ENCODE results near the gene RMDN3. TPM values are rescaled to one million over a fixed set of nuclear protein-coding genes. Genes with fewer than 3 reads are reported as not detected.
A peak's percentile ranks its signal among the peaks of the same experiment; 100 is the strongest.

RMDN3 gene
- total and polyA plus RNA-seq, 3 donors from 2014 or later = 31.5 to 37.3 (median 33.1) TPM

GRCh38 chr15:40766906-40767837 lies 12.1 kb upstream of the RMDN3 start:
- TF ChIP-seq POLR2A (IDR thresholded peaks at IDR 0.05) (no peak), CTCF (IDR thresholded peaks at IDR 0.05) (no peak)
- Histone ChIP-seq H3K4me1 (peaks cover 19% of the 10 kb centered on the region), H3K4me3 (no peak overlapping the region), H3K9me3 (no peaks in the 10 kb centered on the region), H3K27me3 (no peaks in the 10 kb centered on the region), H3K36me3 (ENCODE audit: low read depth, missing control alignments) (no peaks in the 10 kb centered on the region), H3K27ac (no peak overlapping the region)
- intact Hi-C loops (cut with DNase I; ENCODE audit: low total_unique reads) = no loop called here
- no peak for DNase-seq
- 80 to 83% methylated on average over 20 to 32 of the region's 32 CpGs for WGBS, 2 donors

- H3K4me3 ChIP-seq = no peak overlapping the region
- H3K27ac ChIP-seq = peak overlapping the region in 1 of 2 donors; percentile 42
- peaks cover 19% of the 10 kb centered on the region for H3K4me1 ChIP-seq
- TF ChIP-seq POLR2A (IDR thresholded peaks at IDR 0.05) (no peak), CTCF (IDR thresholded peaks at IDR 0.05) (no peak)
- H3K36me3 ChIP-seq (ENCODE audit: low read depth, missing control alignments) = no peaks in the 10 kb centered on the region
- intact Hi-C loops (cut with DNase I; ENCODE audit: low total_unique reads) = no loop called here
- DNase-seq = no peak
- no peaks in the 10 kb centered on the region for H3K27me3 ChIP-seq
- 62 to 71% methylated on average over 6 to 7 of the region's 7 CpGs for WGBS, 2 donors
- H3K9me3 ChIP-seq = no peaks in the 10 kb centered on the region
These were observed 11.3 kb upstream of the RMDN3 start for GRCh38 chr15:40766194-40766815.

- Histone ChIP-seq H3K4me3 (peak overlapping the region; percentile 50 to 61), H3K27ac (peak overlapping the region; percentile 64 to 83), H3K4me1 (peaks cover 19% of the 10 kb centered on the region), H3K9me3 (no peaks in the 10 kb centered on the region), H3K27me3 (no peaks in the 10 kb centered on the region), H3K36me3 (ENCODE audit: low read depth, missing control alignments) (no peaks in the 10 kb centered on the region)
- 13 to 25% methylated on average over 8 of the region's 8 CpGs for WGBS, 2 donors
- intact Hi-C loops (cut with DNase I; ENCODE audit: low total_unique reads) = no loop called here
- TF ChIP-seq POLR2A (IDR thresholded peaks at IDR 0.05) (no peak), CTCF (IDR thresholded peaks at IDR 0.05) (no peak)
- no peak for DNase-seq
These were observed 9.6 kb upstream of the RMDN3 start for GRCh38 chr15:40764629-40765103.

- 0 to 1% methylated on average over 15 to 65 of the region's 75 CpGs for WGBS, 2 donors
- Histone ChIP-seq H3K27me3 (no peaks in the 10 kb centered on the region), H3K9me3 (no peaks in the 10 kb centered on the region), H3K27ac (peak within 1 kb of the TSS; percentile 64 to 83), H3K4me3 (peak within 1 kb of the TSS; percentile 50 to 61), H3K4me1 (peaks cover 19% of the 10 kb centered on the region), H3K36me3 (ENCODE audit: low read depth, missing control alignments) (no peaks in the 10 kb centered on the region)
- DNase-seq = peak; percentile 75
- TF ChIP-seq POLR2A (IDR thresholded peaks at IDR 0.05) (no peak), CTCF (IDR thresholded peaks at IDR 0.05) (peak in 2 of 3 experiments; percentile 21 to 33)
- intact Hi-C loops (cut with DNase I; ENCODE audit: low total_unique reads) = no loop called here
These were observed 9.0 kb upstream of the RMDN3 start, which contains the start of gene GCHFR for GRCh38 chr15:40763801-40764628. Gene GCHFR (plus strand): TSS chr15:40764068. CDS start chr15:40764181, 113 bp downstream.

Data from testis (tissue), 3 donors.